GM19395 (cell line): ENCODE measurements around the gene CLK2.
A peak's percentile ranks its signal among the peaks of the same experiment; 100 is the strongest.

Experiments
- ATAC-seq: cut with Tn5 transposase; IDR thresholded peaks from one replicate; pipeline ENCODE4 v1.9.1; 2021; ENCODE audit warnings: mild to moderate bottlenecking, moderate library complexity; ENCODE audit not compliant: unreplicated experiment

CLK2 gene

GRCh38 chr1:155273343-155274245 is at the start of gene CLK2:
Gene CLK2 (minus strand): TSS chr1:155273504. CDS start chr1:155270977, 2,527 bp downstream.
- peak; percentile 81 for ATAC-seq

GRCh38 chr1:155322571-155322952 is 49.3 kb upstream of the CLK2 start:
- ATAC-seq: no peak

DNA sequence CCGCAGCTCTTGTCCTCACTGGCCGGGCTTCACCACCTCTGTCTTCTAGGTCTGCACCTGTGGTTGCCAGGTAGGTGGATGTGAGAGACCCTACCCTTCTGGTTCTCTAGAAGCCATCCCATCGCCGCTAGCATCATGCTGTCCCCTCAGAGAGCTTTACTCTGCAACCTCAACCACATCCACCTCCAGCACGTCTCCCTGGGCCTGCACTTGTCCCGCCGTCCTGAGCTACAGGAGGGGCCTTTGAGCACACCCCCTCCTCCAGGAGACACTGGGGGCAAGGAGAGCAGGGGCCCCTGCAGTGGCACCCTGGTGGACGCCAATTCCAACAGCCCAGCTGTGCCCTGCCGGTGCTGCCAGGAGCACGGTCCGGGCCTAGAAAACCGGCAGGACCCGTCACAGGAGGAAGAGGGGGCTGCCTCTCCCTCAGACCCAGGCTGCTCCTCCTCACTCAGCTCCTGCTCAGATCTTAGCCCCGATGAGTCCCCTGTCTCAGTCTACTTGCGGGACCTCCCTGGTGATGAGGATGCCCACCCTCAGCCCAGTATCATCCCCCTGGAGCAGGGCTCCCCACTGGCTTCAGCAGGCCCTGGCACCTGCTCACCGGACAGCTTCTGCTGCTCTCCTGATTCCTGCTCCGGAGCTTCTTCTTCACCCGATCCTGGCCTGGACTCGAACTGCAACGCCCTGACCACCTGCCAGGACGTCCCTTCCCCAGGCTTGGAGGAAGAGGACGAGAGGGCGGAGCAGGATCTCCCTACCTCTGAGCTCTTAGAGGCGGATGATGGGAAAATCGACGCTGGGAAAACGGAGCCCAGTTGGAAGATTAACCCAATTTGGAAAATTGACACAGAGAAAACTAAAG is 48.6 kb upstream of the CLK2 start:
- no peak for ATAC-seq

GRCh38 chr1:155320661-155321617 is 47.6 kb upstream of the CLK2 start, which contains the start of gene RUSC1:
Gene RUSC1 (plus strand): TSS chr1:155320894. CDS start chr1:155321774, 880 bp downstream.
- no peak for ATAC-seq

DNA sequence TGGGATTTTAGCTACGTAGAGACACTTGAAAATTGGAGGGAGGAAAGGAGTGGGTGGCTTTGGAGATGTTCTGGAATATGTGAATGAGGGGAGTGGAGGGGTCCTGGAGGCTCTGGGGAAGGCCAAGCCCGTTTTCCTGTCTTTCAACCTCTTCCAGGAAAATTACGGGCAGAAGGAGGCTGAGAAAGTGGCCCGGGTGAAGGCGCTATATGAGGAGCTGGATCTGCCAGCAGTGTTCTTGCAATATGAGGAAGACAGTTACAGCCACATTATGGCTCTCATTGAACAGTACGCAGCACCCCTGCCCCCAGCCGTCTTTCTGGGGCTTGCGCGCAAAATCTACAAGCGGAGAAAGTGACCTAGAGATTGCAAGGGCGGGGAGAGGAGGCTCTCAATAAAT is 46.9 kb upstream of the CLK2 start:
- ATAC-seq: no peak

DNA sequence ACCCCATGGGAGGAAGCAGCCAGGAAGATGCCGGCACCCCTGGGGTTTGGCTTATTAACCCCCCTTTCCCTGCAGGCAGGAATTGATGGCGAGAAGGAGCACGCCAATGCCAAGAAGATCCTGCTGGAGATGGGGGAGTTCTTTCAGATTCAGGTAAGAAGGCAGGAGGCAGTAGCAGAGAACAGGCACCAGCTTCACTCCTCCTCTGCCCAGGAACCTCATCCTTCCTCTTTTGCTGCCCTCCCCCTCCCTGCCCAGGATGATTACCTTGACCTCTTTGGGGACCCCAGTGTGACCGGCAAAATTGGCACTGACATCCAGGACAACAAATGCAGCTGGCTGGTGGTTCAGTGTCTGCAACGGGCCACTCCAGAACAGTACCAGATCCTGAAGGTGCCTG is 46.2 kb upstream of the CLK2 start:
- ATAC-seq: no peak

- no peak for ATAC-seq
Observed at GRCh38 chr1:155318082-155318481, 44.8 kb upstream of the CLK2 start.

- ATAC-seq: no peak
Observed at GRCh38 chr1:155316922-155317321, 43.6 kb upstream of the CLK2 start.

- ATAC-seq: no peak
Observed at GRCh38 chr1:155313261-155313660, 40.0 kb upstream of the CLK2 start.

- no peak for ATAC-seq
Observed at GRCh38 chr1:155309423-155310021, 36.2 kb upstream of the CLK2 start.

- peak; percentile 89 for ATAC-seq
Observed at GRCh38 chr1:155308493-155309422, 35.5 kb upstream of the CLK2 start, which contains the start of gene FDPS. Gene FDPS (plus strand): TSS chr1:155308866. CDS start chr1:155309790, 924 bp downstream.

GRCh38 chr1:155307247-155307740 is 34.0 kb upstream of the CLK2 start:
- ATAC-seq: no peak

- ATAC-seq: no peak
Observed at GRCh38 chr1:155305881-155306391, 32.6 kb upstream of the CLK2 start.

DNA sequence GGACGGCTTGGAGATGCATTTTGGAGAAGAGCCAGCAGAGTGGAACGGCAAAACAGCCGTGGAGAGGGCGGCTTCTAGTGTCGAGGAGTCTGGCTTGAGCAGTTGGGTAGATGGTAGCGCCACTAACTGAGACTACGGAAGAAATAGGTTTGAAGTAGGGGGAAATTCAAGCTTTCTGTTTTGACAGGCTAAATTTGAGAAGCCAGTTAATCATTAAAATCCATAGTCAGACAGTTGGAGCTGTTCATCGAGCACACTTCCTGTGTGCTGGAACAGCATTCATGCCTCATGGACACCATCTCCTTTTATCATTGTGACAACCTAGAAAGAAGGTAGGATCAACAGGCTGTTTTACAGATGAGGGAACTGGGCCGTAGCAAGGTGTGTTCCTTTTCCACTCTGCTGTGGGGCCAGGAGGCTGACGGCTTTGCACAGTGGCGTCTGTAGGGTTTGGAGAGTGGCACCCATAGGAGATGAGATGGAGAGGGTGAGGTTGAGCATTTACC is 31.3 kb upstream of the CLK2 start:
- no peak for ATAC-seq

GRCh38 chr1:155301342-155301841 is 28.1 kb upstream of the CLK2 start, which contains the start of gene PKLR:
Gene PKLR (minus strand): TSS chr1:155301438. CDS start chr1:155301395, 43 bp downstream.
- ATAC-seq: no peak

- ATAC-seq: no peak
Observed at GRCh38 chr1:155300553-155301329, 27.4 kb upstream of the CLK2 start.

GRCh38 chr1:155300024-155300423 is 26.7 kb upstream of the CLK2 start:
- no peak for ATAC-seq
